Activated naive CD8-positive, alpha-beta T cell treated with anti-CD3 and anti-CD28 coated beads, Interleukin-2, amount 10 ng/mL, durations not matched to agents 7 days and 5 days (primary cell): ENCODE measurements around the gene MRPS11. TPM values are rescaled to one million over a fixed set of nuclear protein-coding genes. Genes with fewer than 3 reads are reported as not detected.
"Not testable (repeated sequence)": the region's sequence is repeated elsewhere in the genome, so short reads cannot be mapped to it uniquely, and the experiment has no call there.

ENCODE experiments used
- ATAC-seq: fragments of 150-1000 bp; cut with Tn5 transposase; one replicate; pipeline ENCODE4 v1.10.0; 2021; ENCODE audit warnings: low read depth, moderate library complexity
- POLR2A ChIA-PET: fragments of 350-600 bp; sonication (Branson Sonifier 250); formaldehyde crosslinking; loops from one replicate; lab custom pipeline; 2021; ENCODE audit warnings: antibody characterized with exemption; lab: Charles Lee
- DNase-seq: peaks from one replicate; pipeline ENCODE4 v3.0.0; 2021
- H3K27ac Mint-ChIP-seq: one replicate; pipeline ENCODE4 v1.8.0; 2022; ENCODE audit warnings: mild to moderate bottlenecking, mixed read lengths
- H3K27me3 Mint-ChIP-seq: one replicate; pipeline ENCODE4 v1.8.0; 2022; ENCODE audit warnings: mild to moderate bottlenecking, moderate library complexity, mixed read lengths
- H3K36me3 Mint-ChIP-seq: one replicate; pipeline ENCODE4 v1.8.0; 2021; ENCODE audit warnings: mild to moderate bottlenecking, mixed read lengths
- H3K4me1 Mint-ChIP-seq: one replicate; pipeline ENCODE4 v1.8.0; 2021; ENCODE audit warnings: mixed read lengths
- H3K4me3 Mint-ChIP-seq: one replicate; pipeline ENCODE4 v1.8.0; 2022; ENCODE audit warnings: mild to moderate bottlenecking, moderate library complexity, mixed read lengths
- H3K9me3 Mint-ChIP-seq: one replicate; pipeline ENCODE4 v1.8.0; 2021; ENCODE audit warnings: mixed read lengths
- total RNA-seq, 2 experiments: library from RNA; stranded (reverse); gene quantifications; one replicate each; pipeline ENCODE4 v1.2.3, GENCODE V29; 2021

Gene MRPS11
- total RNA-seq, 2 experiments from 2014 or later: 54.9 to 55.7 TPM

- peak overlapping the region; percentile 96 for H3K27ac Mint-ChIP-seq
- POLR2A ChIA-PET: interaction anchor here (0.6 to 1.5 kb wide), 9 partner anchors 11 to 196 kb away, joined by 3 to 8 read pairs (median 3); partner anchors contain the start of gene ISG20
- DNase-seq (no peak), ATAC-seq (no peak)
- peaks cover 21% of the 10 kb centered on the region for H3K4me1 Mint-ChIP-seq
- no peaks in the 10 kb centered on the region for H3K9me3 Mint-ChIP-seq
- H3K27me3 Mint-ChIP-seq: no peaks in the 10 kb centered on the region
- H3K36me3 Mint-ChIP-seq: peaks cover 5% of the 10 kb centered on the region
- H3K4me3 Mint-ChIP-seq: peak overlapping the region; percentile 98
Observed at GRCh38 chr15:88467935-88468528, 524 bp downstream of the MRPS11 start.

- H3K9me3 Mint-ChIP-seq, H3K27me3 Mint-ChIP-seq, DNase-seq, H3K36me3 Mint-ChIP-seq, H3K27ac Mint-ChIP-seq, ATAC-seq: not testable (repeated sequence)
- Mint-ChIP-seq H3K4me3 (peak overlapping the region; percentile 98), H3K4me1 (peaks cover 21% of the 10 kb centered on the region)
- POLR2A ChIA-PET: interaction anchor here (0.6 kb wide), 1 partner anchor 373 kb away, joined by 3 read pairs; no protein-coding TSS in a partner anchor
Observed at GRCh38 chr15:88468721-88469120, 1.2 kb downstream of the MRPS11 start.

GRCh38 chr15:88469321-88469720 lies 1.8 kb downstream of the MRPS11 start:
- H3K36me3 Mint-ChIP-seq: no peaks in the 10 kb centered on the region
- ATAC-seq (no peak), DNase-seq (no peak)
- no peak overlapping the region for H3K4me3 Mint-ChIP-seq
- H3K4me1 Mint-ChIP-seq: peaks cover 21% of the 10 kb centered on the region
- H3K27ac Mint-ChIP-seq: no peak overlapping the region
- POLR2A ChIA-PET: interaction anchor here (0.6 kb wide), 1 partner anchor 372 kb away, joined by 3 read pairs; no protein-coding TSS in a partner anchor
- no peaks in the 10 kb centered on the region for H3K27me3 Mint-ChIP-seq
- no peaks in the 10 kb centered on the region for H3K9me3 Mint-ChIP-seq

GRCh38 chr15:88470625-88471372 lies 3.3 kb downstream of the MRPS11 start:
- peaks cover 3% of the 10 kb centered on the region for H3K36me3 Mint-ChIP-seq
- no peak overlapping the region for H3K4me3 Mint-ChIP-seq
- DNase-seq (no peak), ATAC-seq (no peak)
- no peaks in the 10 kb centered on the region for H3K27me3 Mint-ChIP-seq
- H3K27ac Mint-ChIP-seq: no peak overlapping the region
- POLR2A ChIA-PET: no interaction called here
- peaks cover 16% of the 10 kb centered on the region for H3K4me1 Mint-ChIP-seq
- no peaks in the 10 kb centered on the region for H3K9me3 Mint-ChIP-seq

- H3K27me3 Mint-ChIP-seq: no peaks in the 10 kb centered on the region
- H3K36me3 Mint-ChIP-seq: peaks cover 3% of the 10 kb centered on the region
- DNase-seq (no peak), ATAC-seq (no peak)
- H3K9me3 Mint-ChIP-seq: no peaks in the 10 kb centered on the region
- POLR2A ChIA-PET: no interaction called here
- peaks cover 7% of the 10 kb centered on the region for H3K4me1 Mint-ChIP-seq
- no peak overlapping the region for H3K4me3 Mint-ChIP-seq
- no peak overlapping the region for H3K27ac Mint-ChIP-seq
Observed at GRCh38 chr15:88472225-88472624, 4.7 kb downstream of the MRPS11 start.

- H3K27ac Mint-ChIP-seq, H3K27me3 Mint-ChIP-seq, ATAC-seq, H3K4me1 Mint-ChIP-seq, H3K36me3 Mint-ChIP-seq, H3K9me3 Mint-ChIP-seq, POLR2A ChIA-PET, DNase-seq, H3K4me3 Mint-ChIP-seq: not testable (repeated sequence)
Observed at GRCh38 chr15:88473661-88474293, 6.3 kb downstream of the MRPS11 start.

GRCh38 chr15:88476635-88477060 lies 9.1 kb downstream of the MRPS11 start:
- POLR2A ChIA-PET: no interaction called here
- Mint-ChIP-seq H3K27me3 (no peaks in the 10 kb centered on the region), H3K9me3 (no peaks in the 10 kb centered on the region), H3K4me3 (no peak overlapping the region), H3K27ac (no peak overlapping the region), H3K36me3 (peaks cover 3% of the 10 kb centered on the region), H3K4me1 (no peaks in the 10 kb centered on the region)
- DNase-seq (no peak), ATAC-seq (peak; percentile 42)

GRCh38 chr15:88477126-88477525 lies 9.6 kb downstream of the MRPS11 start:
- no peak overlapping the region for H3K4me3 Mint-ChIP-seq
- no peak for DNase-seq
- no peaks in the 10 kb centered on the region for H3K27me3 Mint-ChIP-seq
- H3K27ac Mint-ChIP-seq: no peak overlapping the region
- H3K36me3 Mint-ChIP-seq: peaks cover 3% of the 10 kb centered on the region
- no peaks in the 10 kb centered on the region for H3K9me3 Mint-ChIP-seq
- H3K4me1 Mint-ChIP-seq: no peaks in the 10 kb centered on the region
- POLR2A ChIA-PET: no interaction called here
- ATAC-seq: no peak

GRCh38 chr15:88477904-88478303 lies 10.4 kb downstream of the MRPS11 start:
- Mint-ChIP-seq H3K27me3 (no peaks in the 10 kb centered on the region), H3K4me3 (no peak overlapping the region), H3K4me1 (no peaks in the 10 kb centered on the region), H3K27ac (no peak overlapping the region), H3K36me3 (peaks cover 3% of the 10 kb centered on the region), H3K9me3 (no peaks in the 10 kb centered on the region)
- POLR2A ChIA-PET: no interaction called here
- DNase-seq: no peak
- no peak for ATAC-seq

GRCh38 chr15:88479169-88479568 lies 11.7 kb downstream of the MRPS11 start:
- POLR2A ChIA-PET: no interaction called here
- ATAC-seq (no peak), DNase-seq (no peak)
- no peaks in the 10 kb centered on the region for H3K27me3 Mint-ChIP-seq
- H3K9me3 Mint-ChIP-seq: no peaks in the 10 kb centered on the region
- H3K4me3 Mint-ChIP-seq: no peak overlapping the region
- H3K4me1 Mint-ChIP-seq: no peaks in the 10 kb centered on the region
- peaks cover 3% of the 10 kb centered on the region for H3K36me3 Mint-ChIP-seq
- H3K27ac Mint-ChIP-seq: no peak overlapping the region

- POLR2A ChIA-PET: no interaction called here
- no peaks in the 10 kb centered on the region for H3K36me3 Mint-ChIP-seq
Observed at GRCh38 chr15:88480981-88481380, 13.5 kb downstream of the MRPS11 start.

GRCh38 chr15:88482263-88482662 lies 14.8 kb downstream of the MRPS11 start:
- POLR2A ChIA-PET: no interaction called here
- no peaks in the 10 kb centered on the region for H3K36me3 Mint-ChIP-seq

More at GRCh38 chr15:88480981-88481380, 13.5 kb downstream of the MRPS11 start:
- Mint-ChIP-seq H3K4me1 (no peaks in the 10 kb centered on the region), H3K4me3 (no peak overlapping the region), H3K9me3 (no peaks in the 10 kb centered on the region), H3K27ac (no peak overlapping the region), H3K27me3 (no peaks in the 10 kb centered on the region)
- no peak for DNase-seq
- ATAC-seq: no peak

GRCh38 chr15:88484682-88485331 lies 17.3 kb downstream of the MRPS11 start:
- ATAC-seq: no peak
- POLR2A ChIA-PET: no interaction called here
- Mint-ChIP-seq H3K4me3 (no peak overlapping the region), H3K9me3 (no peaks in the 10 kb centered on the region), H3K4me1 (no peaks in the 10 kb centered on the region), H3K36me3 (no peaks in the 10 kb centered on the region), H3K27me3 (no peaks in the 10 kb centered on the region), H3K27ac (no peak overlapping the region)
- DNase-seq: no peak

More at GRCh38 chr15:88482263-88482662, 14.8 kb downstream of the MRPS11 start:
- Mint-ChIP-seq H3K27me3 (no peaks in the 10 kb centered on the region), H3K27ac (peak overlapping the region; percentile 51), H3K4me1 (no peaks in the 10 kb centered on the region), H3K4me3 (no peak overlapping the region), H3K9me3 (no peaks in the 10 kb centered on the region)
- ATAC-seq (no peak), DNase-seq (no peak)
